Measurements from ENCODE around the gene C11orf91.
"Not testable (repeated sequence)": the region's sequence is repeated elsewhere in the genome, so short reads cannot be mapped to it uniquely, and the experiment has no call there.

C11orf91 gene

DNA sequence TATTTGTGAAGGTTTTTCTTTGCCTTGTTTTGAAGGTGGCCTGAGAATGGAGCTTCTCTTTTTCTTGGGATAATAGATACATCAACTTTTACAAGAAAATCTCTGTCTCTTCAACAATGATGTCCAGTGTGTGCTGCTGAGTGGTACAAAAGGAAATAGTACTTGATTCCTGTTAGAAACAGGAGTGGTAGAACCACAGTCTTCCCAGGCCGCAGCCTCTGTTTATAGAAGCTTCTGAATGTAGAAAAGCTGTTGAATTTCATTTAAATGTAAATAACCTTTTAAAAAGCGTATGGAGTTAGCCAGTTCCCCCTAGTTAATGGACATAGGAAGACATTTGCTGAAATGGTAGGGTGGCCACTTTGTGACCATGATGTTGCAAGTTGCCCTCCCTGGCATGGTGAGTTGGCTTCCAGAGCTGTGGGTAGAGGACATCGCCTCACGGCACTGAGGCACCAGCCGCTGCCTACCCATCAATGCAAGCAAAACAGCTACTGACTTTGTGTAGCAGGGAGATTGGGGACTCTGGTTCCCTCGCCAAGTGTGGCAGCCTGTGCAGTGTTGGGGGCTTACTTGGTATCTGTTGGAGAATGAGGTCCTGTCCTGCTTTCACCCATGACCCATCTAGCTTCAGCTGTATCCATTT is 31.6 kb downstream of the C11orf91 start:
- DNase-seq (ENCODE audit: low spot score) = no peak

DNA sequence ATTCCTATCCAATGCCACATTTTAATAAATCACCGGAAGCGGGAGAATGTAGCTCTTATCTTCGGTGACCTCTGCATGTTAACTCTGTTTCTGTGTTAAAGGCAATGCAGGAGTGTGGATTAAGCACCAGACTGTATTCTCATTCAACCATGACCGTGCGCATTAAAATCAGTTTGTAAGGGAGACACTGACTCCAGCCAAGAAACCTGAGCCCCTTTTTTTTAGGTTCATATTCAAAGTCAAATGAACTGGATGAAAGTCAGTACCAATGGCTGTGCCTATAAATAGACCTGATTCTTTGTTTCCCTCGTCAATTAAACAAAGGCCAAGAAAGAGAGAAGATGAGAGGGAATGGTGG is 32.2 kb downstream of the C11orf91 start:
- no peak for DNase-seq (ENCODE audit: low spot score)

DNA sequence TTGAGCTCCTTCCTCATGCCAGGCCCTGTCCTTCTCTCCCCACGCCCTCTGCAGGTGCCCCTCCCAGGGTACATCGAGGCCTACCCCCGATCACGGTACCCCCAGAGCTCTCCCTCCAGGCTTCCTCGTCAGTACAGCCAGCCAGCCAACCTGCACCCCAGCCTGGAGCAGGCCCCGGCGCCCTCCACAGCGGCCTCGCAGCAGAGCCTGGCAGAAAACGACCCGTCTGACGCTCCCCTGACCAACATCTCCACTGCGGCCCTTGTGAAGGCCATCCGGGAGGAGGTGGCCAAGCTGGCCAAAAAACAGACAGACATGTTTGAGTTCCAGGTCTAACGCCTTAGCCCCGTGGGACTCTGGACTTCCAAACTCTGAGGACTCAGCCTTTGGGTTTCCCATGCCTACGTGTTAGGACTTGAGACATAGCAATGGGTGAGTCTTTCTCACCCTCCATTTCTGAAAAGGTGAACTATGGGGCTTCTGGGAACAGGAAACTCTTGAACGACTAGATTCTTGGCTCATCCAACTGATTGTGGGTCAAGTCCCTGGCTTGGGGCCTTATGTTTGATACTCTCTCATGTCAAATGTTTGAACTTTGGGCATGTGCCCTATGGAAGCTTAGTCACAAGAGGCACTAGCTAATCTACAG is 32.7 kb downstream of the C11orf91 start:
- no peak for DNase-seq (ENCODE audit: low spot score)

DNA sequence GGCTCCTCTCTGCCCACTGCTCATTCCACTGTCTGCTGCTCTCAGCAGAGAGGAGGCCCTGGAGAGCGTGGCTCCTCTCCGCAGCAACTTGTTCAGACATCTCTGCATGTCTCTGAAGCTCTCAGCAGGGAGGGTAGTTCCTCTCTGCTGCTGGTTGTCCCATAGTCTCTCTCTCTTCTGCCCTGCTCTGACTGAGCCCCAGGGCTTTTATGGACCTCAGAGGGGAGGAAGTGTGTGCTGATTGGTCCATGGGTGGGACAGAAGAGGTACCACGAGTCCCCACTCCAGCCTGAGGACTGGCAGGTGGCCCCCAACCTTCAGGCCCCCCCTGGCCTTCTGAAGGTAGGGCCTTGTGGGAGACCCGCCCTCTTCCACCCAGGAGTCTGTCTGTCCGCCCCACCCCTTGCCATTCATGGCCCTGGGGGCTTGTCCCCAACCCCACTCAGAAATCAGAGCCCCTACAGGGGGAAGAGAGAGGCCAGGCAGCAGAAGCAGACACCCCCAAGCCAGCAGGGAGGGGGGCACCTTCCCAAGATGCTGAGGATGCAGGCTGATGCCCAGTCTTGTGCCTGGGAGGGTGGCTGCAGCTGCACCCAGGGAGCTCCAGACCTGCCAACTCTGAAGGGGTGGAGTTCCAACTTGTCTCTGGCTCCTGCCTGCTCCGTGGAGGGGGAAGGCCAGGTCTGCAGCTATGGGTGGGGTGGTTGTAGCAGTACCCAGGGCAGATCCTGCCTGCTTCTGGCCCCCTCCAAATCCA is 35.1 kb downstream of the C11orf91 start:
- DNase-seq (ENCODE audit: low spot score) = no peak

DNA sequence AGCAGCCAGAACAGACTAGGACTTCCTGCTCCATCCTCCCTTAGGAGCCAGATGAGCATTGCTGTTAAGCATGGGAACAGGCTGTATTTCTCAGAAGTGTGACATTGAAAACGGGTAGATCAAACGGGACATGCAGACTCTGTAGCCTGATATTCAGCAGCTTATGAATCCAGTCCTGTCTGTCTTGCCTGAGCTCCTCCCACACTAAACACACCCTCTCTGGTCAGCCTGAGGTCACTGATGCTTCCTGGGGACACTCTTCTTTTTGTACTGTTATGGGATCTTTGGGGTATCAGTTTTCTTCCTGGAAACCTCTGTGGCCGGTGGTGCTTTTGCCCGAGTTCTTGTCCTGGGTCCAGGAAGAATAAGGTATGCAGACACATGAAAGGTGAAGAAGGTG is 35.8 kb downstream of the C11orf91 start:
- DNase-seq (ENCODE audit: low spot score) = no peak

DNA sequence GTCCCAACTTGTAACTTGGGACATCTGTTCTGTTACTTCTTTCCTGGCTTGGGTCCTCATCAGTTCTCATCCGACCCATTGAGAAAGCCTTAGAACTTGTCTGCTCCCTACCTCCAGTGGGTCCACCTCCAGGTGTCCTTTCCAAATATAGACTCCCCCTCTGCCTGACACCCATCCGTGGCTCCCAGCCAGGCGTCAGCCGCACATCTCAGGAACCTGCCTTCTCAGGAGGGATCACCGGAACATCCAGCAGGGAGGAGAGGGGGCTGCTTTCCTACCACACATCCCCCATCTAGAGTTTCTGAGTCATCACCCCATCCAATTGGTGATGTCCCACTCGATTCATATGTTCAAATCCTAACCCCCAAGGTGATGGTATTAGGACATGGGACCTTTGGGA is 36.5 kb downstream of the C11orf91 start:
- no peak for DNase-seq (ENCODE audit: low spot score)

DNA sequence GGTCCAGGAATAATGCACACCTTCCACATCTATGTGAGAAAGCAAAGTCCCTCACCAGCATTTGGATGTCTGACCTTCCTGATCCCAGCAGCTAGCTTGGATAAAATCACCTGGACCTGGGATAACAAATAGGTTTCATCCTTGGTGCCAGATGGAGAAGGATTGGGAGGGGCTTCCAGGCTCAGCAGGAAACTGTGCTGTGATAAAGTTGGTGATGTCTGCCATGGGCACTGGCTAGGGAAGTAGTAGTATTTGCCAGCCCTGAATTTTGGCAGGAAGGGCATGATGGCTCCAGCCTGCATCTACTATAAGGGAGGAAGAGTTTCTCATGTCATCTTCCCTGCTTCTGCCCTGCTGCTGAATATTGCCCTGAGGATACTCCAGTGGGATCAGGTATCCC is 37.5 kb downstream of the C11orf91 start:
- DNase-seq (ENCODE audit: low spot score) = no peak

DNA sequence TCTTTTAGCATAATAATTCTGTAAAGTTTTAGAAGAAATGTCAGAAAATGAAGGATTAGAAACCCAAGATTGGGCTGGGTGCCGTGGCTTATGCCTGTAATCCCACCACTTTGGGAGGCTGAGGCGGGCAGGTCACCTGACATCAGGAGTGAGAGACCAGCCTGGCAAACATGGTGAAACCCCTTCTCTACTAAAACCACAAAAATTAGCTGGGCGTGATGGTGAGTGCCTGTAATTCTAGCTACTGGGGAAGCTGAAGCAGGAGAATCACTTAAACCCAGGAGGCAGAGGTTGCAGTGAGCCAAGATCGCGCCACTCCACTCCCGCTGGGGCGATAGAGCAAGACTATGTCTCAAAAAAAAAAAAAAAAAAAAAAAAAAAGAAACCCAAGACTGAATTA is 39.1 kb downstream of the C11orf91 start:
- not testable (repeated sequence) for DNase-seq (ENCODE audit: low spot score)

DNA sequence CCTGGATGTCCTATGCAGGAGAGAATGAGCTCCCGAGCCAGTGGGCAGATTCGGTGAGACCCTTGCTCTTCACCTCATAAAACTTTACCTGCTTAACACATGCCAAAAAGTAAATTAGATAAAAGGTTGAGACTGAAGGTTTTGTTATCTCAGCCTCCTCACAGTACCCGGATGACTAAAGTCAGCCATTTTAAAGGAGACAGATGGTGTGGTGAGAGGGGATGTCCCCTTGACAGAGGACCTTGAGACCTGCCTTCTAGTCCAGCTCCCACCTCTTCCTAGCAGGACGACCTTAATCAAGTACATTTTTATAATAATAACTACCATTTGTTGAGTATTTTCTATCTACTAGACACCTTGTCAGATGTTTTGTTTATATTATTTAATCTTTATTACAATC is 39.7 kb downstream of the C11orf91 start:
- DNase-seq (ENCODE audit: low spot score) = no peak

DNA sequence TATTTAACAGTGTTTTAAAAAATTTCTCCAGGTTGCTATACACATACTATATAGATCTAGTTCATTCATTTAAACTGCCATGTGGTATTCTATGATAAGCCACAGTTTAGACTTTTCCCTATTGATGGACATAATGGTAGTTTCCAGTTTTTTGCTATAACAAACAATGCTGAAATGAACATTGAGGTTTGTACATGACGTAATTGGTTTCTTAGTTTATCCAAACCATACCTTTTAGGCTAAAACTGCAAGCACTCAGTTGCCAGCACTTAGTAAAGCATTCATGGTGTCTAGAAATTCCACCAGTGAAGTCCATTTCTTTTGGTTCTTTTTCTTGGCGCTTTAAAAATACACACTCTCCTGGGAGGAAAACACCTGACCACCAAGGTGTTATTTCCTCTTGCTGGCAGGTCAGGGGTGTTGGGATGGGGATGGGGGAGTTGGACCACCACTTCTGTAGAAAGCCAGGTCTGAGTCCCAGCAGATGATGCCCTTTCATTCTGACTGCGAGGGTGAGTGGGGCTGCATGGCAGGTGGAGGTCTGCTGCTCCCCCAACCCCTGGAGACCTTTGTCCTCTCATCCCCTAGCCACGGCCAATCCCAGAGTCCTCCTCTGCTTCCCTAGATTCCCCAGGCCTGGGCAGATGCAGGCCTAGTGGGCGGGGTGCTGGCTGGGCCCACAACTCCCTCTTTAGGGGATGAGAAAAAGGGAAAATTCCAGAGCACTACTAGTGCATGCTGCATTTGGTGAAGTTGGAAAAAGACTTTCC is 41.1 kb downstream of the C11orf91 start:
- DNase-seq (ENCODE audit: low spot score) = no peak

DNA sequence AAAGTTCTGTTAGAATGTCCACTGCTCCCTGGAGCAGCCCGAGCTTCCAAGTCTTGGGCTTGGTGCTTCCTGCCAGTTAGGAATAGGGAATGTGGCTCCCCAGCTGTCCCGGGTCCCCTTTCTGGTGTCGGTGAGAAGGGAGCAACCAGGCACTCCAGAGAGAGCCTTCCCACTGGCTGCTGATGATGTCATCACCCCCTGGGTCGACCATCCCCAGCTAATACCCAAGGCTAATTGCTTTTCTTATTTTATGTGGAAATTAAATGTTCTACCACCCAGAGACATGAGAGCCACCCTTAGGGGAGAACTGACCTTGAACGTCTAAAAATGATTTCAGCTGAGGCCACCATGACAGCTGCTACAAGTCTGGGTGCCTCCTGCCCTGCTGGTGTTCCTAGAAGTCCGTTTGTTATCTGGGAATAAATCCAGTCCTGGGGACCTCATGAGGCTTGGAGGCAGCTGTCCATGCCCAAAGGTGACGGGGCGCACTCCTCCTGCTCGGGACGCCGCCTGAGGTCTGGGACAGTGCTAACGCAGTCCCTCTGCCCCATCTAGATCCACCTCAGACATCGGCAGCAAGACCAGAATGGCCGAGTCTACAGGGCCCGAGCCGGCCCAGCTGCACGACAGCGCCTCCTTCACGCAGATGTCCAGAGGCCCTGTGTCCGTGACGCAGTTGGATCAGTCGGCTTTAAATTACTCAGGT is 42.3 kb downstream of the C11orf91 start:
- no peak for DNase-seq (ENCODE audit: low spot score)

DNA sequence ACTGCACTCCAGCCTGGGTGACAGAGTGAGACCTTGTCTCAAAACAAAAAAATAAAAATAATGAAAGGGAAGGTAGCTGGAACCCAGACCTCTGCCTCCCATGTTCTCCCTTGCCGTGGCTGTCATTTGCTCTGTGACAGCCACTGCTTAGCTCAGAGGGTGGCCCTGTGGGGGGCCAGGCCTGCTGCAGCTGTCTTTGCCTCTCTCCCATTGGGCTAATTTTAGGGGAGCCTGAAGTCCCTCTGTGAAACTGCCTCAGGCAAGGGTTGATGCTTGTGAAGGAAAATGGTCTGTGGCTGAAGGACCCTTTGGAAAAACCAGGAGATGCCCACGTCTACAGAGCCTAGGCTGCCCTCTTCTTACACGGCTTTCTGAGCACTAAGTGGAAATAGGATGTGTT is 42.9 kb downstream of the C11orf91 start:
- no peak for DNase-seq (ENCODE audit: low spot score)

DNA sequence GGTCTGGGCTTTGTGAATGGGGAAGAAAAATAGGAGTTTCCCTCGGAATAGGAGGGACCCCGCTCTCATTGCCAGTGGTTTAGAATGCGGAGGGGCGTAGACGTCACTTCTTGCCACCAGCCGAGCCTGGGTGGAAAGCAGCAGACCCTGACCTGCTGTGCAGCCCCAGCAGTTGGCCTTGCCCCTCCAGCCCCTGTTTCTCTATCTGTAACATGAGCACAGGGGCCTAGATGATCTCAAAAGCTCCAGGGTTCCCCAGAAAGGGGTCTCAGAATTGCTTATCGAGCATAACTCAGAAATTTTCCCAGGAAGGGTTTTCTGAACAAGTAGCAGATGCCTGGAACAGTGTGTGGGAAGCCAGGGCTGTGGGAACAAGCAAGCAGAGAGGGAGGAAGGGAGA is 43.9 kb downstream of the C11orf91 start:
- no peak for DNase-seq (ENCODE audit: low spot score)

DNA sequence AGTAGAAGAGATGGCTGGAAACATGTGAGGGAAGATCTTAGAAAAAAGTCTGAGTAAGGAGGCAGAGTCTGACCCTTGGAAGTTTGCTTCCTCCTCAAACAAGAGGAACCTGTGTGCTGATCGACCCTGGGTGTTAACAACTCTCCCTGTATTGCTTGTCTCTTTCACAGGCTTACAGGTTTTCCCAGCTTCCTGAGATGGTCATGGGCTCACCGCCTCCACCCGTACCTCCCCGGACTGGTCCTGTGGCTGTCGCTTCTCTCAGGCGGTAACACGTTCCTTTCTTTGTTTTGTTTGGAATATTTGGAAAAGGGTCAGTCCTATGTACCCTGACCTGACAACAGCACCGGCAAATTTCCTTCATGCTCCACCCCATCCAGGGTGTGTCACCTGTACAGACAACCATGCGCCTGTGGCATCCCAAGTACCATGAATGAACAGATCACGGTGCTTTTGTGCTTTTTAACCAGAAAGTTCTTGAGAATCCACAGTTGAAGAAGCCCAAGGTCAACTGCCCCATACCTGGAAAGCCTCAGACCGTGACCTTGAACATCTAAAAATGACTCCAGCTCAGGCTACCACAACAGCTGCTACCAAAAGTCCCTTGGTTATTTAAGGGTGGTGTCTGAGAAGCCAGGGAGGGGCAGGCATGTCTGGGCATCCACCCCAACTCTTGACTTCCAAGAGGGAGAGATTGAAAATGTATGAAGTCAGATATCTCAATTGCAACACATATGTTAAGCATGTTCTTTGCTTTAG is 44.6 kb downstream of the C11orf91 start:
- no peak for DNase-seq (ENCODE audit: low spot score)

DNA sequence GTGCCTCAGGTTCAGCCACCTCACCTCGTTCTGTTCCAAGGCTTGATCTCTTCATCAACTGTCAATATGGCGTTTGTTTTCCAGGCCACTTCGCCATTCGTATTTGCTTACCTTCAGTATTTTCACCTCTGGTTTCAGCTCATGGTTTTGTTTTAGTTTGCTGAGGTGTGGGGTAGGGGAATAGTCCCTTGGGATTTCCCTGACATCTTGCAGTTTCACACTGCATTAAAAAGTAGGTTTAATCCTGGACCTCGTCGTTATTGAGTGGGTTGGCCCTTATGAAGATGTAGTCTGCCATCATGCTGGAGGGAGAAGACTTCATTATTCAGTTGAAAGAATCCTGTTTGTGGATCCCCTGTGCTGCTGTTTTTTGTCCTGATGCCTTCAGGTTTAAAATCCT is 46.0 kb downstream of the C11orf91 start:
- no peak for DNase-seq (ENCODE audit: low spot score)

DNA sequence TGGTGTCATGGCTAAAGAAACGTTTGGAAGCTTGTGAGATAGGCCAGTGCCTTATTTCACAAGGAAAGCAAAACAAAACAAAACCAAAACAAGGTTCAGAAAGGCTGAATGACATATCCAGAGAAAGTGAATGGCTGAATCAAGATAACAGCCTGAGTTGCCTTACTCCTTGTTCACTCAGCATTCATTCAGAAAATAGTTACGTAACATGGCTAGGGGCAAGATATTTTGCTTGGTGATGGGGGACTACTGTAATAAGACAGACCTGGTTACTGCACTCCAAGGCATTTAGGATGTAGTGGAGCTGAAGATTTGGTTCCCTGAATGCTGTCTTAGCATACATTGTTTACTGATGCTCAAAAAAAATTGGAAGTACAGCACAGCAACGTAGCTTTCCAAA is 47.7 kb downstream of the C11orf91 start:
- DNase-seq (ENCODE audit: low spot score) = no peak

DNA sequence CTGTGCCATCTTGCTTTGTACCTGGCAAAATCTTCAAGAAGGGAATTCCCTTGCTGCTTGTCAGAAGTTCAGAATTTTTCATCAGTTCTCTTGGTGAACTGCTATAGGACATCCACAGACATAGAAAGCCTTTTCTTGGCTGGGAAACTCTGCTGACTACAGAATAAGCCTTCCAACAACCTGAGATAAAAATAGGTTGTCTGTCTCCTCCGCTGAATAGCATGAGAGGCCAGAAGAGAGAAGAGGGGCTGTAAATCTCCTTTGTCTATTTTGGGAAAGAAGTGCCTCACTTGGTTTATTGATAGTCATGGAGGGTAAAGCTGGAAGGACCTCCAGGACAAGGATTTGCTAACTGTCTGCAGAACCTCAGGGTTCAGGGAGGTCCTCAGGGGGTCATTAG is 48.2 kb downstream of the C11orf91 start:
- DNase-seq (ENCODE audit: low spot score) = no peak

DNA sequence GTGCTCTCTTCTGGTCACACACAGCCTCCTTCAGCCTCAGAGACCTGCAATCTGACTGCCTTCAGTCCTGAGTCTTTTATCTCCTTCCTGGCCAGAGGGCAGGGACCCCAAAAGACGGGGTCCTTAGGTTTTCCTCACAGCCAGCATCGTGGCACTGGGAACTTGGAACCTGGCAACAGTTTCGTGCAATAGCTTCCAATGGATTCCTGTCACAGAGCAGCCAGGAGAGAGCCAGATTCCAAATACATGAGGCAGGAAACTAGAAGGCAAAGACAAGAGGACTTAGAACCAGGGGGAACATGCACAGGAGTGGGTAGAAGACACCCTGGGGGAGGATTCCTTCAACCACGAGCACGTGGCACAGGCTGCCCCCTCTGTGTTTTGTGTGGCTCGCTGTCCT is 48.6 kb downstream of the C11orf91 start:
- DNase-seq (ENCODE audit: low spot score) = no peak

DNA sequence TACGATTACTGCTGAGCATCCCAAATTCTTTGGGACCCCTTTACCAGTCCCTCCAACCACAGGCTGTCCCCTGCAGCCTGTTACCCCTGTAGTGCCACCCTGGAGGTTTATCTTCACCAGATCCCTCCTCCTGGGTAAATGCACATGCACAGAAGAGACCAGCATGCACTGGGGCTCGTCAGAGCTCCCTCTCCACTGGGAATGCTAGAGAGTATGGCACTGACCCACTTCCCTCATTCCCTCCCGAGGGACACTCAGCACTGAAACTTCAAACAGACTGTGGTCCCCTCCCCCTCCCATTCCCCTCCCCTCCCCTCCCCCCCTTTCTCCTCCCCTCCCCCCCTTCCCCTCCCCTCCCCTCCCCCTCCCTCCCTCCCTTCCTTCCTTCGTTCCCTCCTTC is 49.1 kb downstream of the C11orf91 start:
- no peak for DNase-seq (ENCODE audit: low spot score)

DNA sequence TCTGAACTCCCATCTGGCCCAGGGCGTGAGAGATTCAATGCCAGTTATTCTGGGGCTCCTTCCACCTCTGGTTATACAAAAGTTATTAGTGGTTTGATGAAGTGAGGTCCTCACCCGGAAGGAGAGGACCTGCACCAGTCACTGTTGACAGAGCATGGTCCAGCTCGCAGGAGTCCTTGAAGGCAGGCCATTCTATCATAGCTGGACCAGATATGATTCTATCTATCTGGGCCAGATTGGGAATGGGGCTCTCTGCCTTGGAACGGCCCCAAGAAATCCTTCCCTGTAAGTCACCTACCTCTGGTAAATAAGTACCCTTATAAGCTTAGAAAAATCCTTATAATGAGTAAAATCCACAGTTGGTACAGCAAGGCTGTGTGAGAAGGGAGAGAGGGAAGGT is 50.7 kb downstream of the C11orf91 start:
- DNase-seq (ENCODE audit: low spot score) = no peak
